ENCODE measurements around the gene FERD3L.

Gene FERD3L

GRCh38 chr7:19161671-19162070 is 16.4 kb upstream of the FERD3L start:
- no peak overlapping the region for H3K27ac ChIP-seq
- no peaks in the 10 kb centered on the region for H3K4me1 ChIP-seq
- H3K27me3 ChIP-seq, result no peaks in the 10 kb centered on the region
- H3K9me3 ChIP-seq, result no peaks in the 10 kb centered on the region
- no peak overlapping the region for H3K4me3 ChIP-seq
- no peak for TF ChIP-seq CTCF (IDR thresholded peaks at IDR 0.05)
- no peaks in the 10 kb centered on the region for H3K36me3 ChIP-seq
- intact Hi-C loops (cut with DNase I; ENCODE audit: low total_unique reads), result no loop called here
- no peak for DNase-seq

- Histone ChIP-seq H3K4me1 (peaks cover 0 to 23% (median 17%) of the 10 kb centered on the region in 4 donors), H3K4me3 (no peak overlapping the region), H3K9me3 (no peaks in the 10 kb centered on the region), H3K27ac (no peak overlapping the region), H3K36me3 (no peaks in the 10 kb centered on the region), H3K27me3 (peaks cover 0 to 45% of the 10 kb centered on the region in 2 donors)
- intact Hi-C loops (cut with DNase I; ENCODE audit: low total_unique reads), result no loop called here
- DNase-seq, result no peak
- TF ChIP-seq CTCF (IDR thresholded peaks at IDR 0.05), result no peak
Measured at GRCh38 chr7:19146699-19147098, 1.5 kb upstream of the FERD3L start.

- Histone ChIP-seq H3K9me3 (no peaks in the 10 kb centered on the region), H3K27me3 (peaks cover 0 to 48% of the 10 kb centered on the region in 2 donors), H3K36me3 (no peaks in the 10 kb centered on the region), H3K27ac (no peak overlapping the region), H3K4me1 (peaks cover 0 to 23% (median 17%) of the 10 kb centered on the region in 4 donors), H3K4me3 (peak overlapping the region in 1 of 2 donors; percentile 33)
- intact Hi-C loops (cut with DNase I; ENCODE audit: low total_unique reads), result no loop called here
- no peak for DNase-seq
- TF ChIP-seq CTCF (IDR thresholded peaks at IDR 0.05), result no peak
Measured at GRCh38 chr7:19145434-19146115, 354 bp upstream of the FERD3L start.

GRCh38 chr7:19143881-19144574 is 1.2 kb downstream of the FERD3L start:
- TF ChIP-seq CTCF (IDR thresholded peaks at IDR 0.05), result no peak
- Histone ChIP-seq H3K27ac (no peak overlapping the region), H3K4me3 (peak overlapping the region; percentile 1 to 33), H3K9me3 (no peaks in the 10 kb centered on the region), H3K27me3 (peaks cover 0 to 48% of the 10 kb centered on the region in 2 donors), H3K4me1 (peaks cover 0 to 23% (median 17%) of the 10 kb centered on the region in 4 donors), H3K36me3 (no peaks in the 10 kb centered on the region)
- no peak for DNase-seq
- intact Hi-C loops (cut with DNase I; ENCODE audit: low total_unique reads), result no loop called here

- Histone ChIP-seq H3K27ac (no peak overlapping the region), H3K4me3 (no peak overlapping the region), H3K36me3 (no peaks in the 10 kb centered on the region), H3K27me3 (peaks cover 0 to 26% of the 10 kb centered on the region in 2 donors), H3K4me1 (peaks cover 0 to 13% (median 11%) of the 10 kb centered on the region in 4 donors), H3K9me3 (no peaks in the 10 kb centered on the region)
- TF ChIP-seq CTCF (IDR thresholded peaks at IDR 0.05), result no peak
- DNase-seq, result no peak
- intact Hi-C loops (cut with DNase I; ENCODE audit: low total_unique reads), result no loop called here
Measured at GRCh38 chr7:19139706-19140327, 5.4 kb downstream of the FERD3L start.
